Ishikawa (cell line): ENCODE results near the gene AP2M1.

Source experiments
- CEBPB ChIP-seq: IDR thresholded peaks from 2 replicates; pipeline ENCODE4 v1.6.1; 2012
- CREB1 ChIP-seq: IDR thresholded peaks from 2 replicates; pipeline ENCODE4 v1.6.1; 2012; ENCODE audit warnings: low read depth
- EGR1 ChIP-seq: IDR thresholded peaks from 2 replicates; pipeline ENCODE4 v1.6.1; 2012
- EP300 ChIP-seq: IDR thresholded peaks from 2 replicates; pipeline ENCODE4 v1.6.1; 2012; ENCODE audit warnings: borderline replicate concordance
- FOXM1 ChIP-seq: IDR thresholded peaks from 2 replicates; pipeline ENCODE4 v1.6.1; 2012; ENCODE audit warnings: low read depth, borderline replicate concordance
- NFIC ChIP-seq: IDR thresholded peaks from 2 replicates; pipeline ENCODE4 v1.6.1; 2012
- RAD21 ChIP-seq: IDR thresholded peaks from 2 replicates; pipeline ENCODE4 v1.6.1; 2012; ENCODE audit warnings: low read depth
- TAF1 ChIP-seq: IDR thresholded peaks from 2 replicates; pipeline ENCODE4 v1.6.1; 2012; ENCODE audit warnings: low read depth, mild to moderate bottlenecking
- TCF12 ChIP-seq: IDR thresholded peaks from 2 replicates; pipeline ENCODE4 v1.6.1; 2012; ENCODE audit warnings: low read depth
- TEAD4 ChIP-seq: IDR thresholded peaks from 2 replicates; pipeline ENCODE4 v1.6.1; 2012
- YY1 ChIP-seq: IDR thresholded peaks from 2 replicates; pipeline ENCODE4 v1.6.1; 2012; ENCODE audit warnings: low read depth
- ZBTB7A ChIP-seq: IDR thresholded peaks from 2 replicates; pipeline ENCODE4 v1.6.1; 2012; ENCODE audit warnings: low read depth
- TF ChIP-seq, protein P1 (sequence below): IDR thresholded peaks from 2 replicates; pipeline ENCODE4 v1.6.1; 2012; ENCODE audit warnings: low read depth, mild to moderate bottlenecking
- TF ChIP-seq, protein P2 (sequence below): IDR thresholded peaks from 2 replicates; pipeline ENCODE4 v1.6.1; 2012
- TF ChIP-seq, protein P3 (sequence below): IDR thresholded peaks from 2 replicates; pipeline ENCODE4 v1.6.1; 2012

Gene AP2M1

DNA sequence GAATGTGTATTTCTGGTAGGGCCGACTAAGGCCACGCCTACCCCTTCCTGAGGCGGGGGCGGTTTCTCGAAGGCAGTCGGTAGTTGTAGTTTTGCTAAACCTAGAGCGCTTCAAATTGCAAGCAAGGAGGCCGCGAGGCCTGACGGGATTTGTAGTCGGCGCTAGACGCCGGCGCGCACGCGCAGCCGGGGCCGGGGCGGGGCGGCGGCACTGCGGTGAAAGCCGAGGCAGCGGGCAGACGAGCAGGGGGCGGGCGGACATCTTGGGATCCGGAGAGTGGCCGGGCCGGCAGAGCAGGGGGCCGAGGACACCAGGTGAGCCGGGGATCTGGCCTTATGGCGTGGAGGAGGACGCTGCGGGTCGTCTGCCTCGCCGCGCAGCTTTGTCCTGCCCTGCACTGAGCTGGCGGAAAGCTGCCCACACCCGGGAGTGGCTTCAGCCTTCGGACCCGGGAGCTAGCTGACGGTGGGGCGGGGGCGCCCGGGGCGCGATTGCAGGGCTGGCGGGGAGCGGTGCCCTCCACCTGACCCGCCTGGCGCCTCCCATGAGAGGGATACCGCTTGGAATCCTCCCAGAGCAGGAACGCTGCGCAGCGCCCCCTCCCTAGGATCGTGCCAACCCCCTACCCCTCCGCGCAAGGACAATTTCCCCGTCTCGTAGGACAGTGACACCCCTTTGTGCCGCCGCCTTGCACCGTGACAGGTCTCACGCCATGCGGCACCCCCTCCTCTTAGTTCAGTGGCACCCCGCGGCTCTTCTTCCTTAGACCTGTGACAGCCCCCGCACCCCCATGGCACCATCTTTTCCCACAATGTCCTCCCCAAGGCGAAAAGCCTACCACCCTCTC, at the start of gene AP2M1:
AP2M1 (plus strand) TSS at position 210 of the 847 bp plus-strand sequence. CDS start 2,139 bp downstream, outside the sequence.
- TF ChIP-seq NFIC (peak; percentile 48), RAD21 (no peak), TEAD4 (peak; percentile 84), YY1 (peak; percentile 89), FOXM1 (no peak), CEBPB (no peak), TCF12 (peak; percentile 59), EP300 (peak; percentile 40), EGR1 (peak; percentile 100), ZBTB7A (peak; percentile 92), CREB1 (peak; percentile 71), TAF1 (peak; percentile 91)
- TF ChIP-seq, protein P1, sequence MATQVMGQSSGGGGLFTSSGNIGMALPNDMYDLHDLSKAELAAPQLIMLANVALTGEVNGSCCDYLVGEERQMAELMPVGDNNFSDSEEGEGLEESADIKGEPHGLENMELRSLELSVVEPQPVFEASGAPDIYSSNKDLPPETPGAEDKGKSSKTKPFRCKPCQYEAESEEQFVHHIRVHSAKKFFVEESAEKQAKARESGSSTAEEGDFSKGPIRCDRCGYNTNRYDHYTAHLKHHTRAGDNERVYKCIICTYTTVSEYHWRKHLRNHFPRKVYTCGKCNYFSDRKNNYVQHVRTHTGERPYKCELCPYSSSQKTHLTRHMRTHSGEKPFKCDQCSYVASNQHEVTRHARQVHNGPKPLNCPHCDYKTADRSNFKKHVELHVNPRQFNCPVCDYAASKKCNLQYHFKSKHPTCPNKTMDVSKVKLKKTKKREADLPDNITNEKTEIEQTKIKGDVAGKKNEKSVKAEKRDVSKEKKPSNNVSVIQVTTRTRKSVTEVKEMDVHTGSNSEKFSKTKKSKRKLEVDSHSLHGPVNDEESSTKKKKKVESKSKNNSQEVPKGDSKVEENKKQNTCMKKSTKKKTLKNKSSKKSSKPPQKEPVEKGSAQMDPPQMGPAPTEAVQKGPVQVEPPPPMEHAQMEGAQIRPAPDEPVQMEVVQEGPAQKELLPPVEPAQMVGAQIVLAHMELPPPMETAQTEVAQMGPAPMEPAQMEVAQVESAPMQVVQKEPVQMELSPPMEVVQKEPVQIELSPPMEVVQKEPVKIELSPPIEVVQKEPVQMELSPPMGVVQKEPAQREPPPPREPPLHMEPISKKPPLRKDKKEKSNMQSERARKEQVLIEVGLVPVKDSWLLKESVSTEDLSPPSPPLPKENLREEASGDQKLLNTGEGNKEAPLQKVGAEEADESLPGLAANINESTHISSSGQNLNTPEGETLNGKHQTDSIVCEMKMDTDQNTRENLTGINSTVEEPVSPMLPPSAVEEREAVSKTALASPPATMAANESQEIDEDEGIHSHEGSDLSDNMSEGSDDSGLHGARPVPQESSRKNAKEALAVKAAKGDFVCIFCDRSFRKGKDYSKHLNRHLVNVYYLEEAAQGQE = no peak; the same call in 1 of the 2 replicates
- TF ChIP-seq, protein P2, sequence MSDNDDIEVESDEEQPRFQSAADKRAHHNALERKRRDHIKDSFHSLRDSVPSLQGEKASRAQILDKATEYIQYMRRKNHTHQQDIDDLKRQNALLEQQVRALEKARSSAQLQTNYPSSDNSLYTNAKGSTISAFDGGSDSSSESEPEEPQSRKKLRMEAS = peak; percentile 47; the same call in 1 of the 2 replicates
- TF ChIP-seq, protein P3, sequence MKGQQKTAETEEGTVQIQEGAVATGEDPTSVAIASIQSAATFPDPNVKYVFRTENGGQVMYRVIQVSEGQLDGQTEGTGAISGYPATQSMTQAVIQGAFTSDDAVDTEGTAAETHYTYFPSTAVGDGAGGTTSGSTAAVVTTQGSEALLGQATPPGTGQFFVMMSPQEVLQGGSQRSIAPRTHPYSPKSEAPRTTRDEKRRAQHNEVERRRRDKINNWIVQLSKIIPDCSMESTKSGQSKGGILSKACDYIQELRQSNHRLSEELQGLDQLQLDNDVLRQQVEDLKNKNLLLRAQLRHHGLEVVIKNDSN = peak; percentile 24; the same call in 1 of the 2 replicates

DNA sequence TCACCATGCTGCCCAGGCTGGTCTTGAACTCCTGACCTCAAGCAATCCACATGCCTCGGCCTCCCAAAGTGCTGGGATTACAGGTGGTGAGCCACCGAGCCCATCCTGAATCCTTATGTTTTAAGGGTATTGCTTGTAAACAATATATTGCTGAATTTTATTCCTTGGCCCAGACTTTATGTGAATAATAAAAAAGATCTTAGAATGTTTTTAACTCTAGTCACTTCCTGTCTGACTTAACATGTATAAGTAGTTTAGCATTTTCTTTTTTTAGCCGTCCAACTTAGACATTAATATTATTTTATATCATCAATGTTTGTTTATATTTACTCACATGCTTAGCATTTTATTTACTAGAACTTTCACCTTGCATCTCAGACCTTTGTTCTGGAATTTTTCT, 48.6 kb upstream of the AP2M1 start:
- TF ChIP-seq TCF12 (no peak), EGR1 (no peak), FOXM1 (no peak), ZBTB7A (no peak), NFIC (no peak), EP300 (no peak)
- TF ChIP-seq, protein P3 = no peak
- TF ChIP-seq, protein P2 = no peak

DNA sequence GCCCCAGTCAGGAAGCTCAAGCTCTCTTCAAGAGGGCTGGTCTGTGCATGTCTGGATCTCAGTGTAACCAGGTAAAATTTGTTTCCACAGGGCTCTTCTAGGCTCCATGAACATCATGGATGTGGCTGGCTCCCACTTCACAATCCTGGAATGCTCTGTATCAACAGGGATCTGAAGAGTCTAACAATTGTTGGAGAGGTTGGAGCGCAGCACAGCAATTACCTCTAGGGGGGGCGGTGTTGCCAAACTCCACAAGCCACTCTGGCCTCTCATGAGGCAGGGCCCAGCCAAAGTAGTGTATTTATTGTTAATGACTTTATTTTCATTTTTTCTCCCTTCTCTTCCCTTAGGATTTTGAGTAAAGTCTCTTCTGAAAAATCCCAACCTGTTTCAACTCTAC, 45.6 kb upstream of the AP2M1 start:
- TF ChIP-seq TEAD4 (no peak), RAD21 (peak; percentile 47; the same call in 1 of the 2 replicates)

DNA sequence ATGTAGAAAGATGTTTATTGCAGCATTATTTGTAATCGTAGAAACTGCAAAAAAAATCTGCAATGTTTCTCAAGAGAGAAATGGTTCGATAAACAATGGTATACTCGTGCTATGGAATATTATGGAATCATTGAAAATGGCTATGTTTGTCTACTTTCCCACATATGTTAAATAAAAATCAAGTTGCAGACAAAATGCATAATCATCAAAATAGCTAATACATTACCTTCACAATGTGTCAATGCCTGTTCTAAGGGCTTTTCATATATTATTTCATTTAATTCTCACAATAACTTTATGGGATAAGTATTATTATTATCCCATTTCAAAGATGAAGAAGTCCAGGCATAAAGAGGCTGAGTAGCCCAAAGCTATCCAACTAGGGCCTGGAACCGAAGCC, 41.7 kb upstream of the AP2M1 start:
- TF ChIP-seq TEAD4 = no peak
- no peak for TF ChIP-seq FOXM1
- TF ChIP-seq RAD21 = no peak
- no peak for TF ChIP-seq YY1
- no peak for TF ChIP-seq EP300
- TF ChIP-seq, protein P2 = no peak
- TF ChIP-seq, protein P3 = no peak
- no peak for TF ChIP-seq CREB1
- no peak for TF ChIP-seq TCF12
- TF ChIP-seq EGR1 = no peak
- no peak for TF ChIP-seq CEBPB
- no peak for TF ChIP-seq TAF1
- TF ChIP-seq NFIC = no peak

DNA sequence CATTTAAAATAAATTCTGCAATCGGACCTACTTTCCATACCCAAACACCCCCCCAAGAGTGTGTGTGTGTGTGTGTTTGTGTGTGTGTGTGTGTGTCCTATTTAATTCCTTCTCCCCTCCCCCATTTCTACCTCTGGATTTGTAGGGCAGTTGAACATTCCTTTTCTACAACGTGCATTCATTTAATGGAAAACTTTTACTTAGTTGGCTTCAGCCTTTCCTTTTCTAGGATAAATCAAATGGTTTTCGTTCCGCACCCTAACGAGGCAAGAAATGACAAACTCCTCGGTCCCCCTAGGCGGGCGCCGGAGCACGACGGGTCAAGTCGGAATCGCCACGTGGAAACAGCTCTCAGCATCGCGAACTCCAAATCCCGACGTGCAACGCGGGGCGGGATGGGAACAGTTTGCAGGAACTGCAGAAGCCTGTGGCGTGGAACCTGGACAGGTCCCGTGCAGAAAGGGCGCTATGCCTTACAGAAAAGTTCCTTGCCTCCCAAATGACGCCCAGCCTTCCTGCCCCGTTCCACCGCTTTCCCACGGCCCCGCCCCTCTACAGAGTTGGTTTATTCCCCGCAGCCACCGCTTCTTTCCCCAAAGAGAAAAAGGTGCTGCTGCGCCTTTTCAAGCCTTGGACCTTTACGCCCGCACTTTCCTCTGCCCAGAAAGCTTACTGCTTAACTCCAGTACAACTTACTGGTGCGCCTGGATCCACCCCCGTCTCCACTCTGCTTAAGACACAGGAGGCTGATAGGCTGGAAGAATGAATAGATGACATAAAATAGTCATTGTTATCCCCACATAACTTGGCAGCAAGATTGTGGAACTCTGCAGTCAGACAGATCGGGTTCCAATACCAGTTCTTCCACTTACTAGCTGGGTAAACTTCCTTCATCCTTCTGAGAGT, 40.6 kb upstream of the AP2M1 start:
- TF ChIP-seq CEBPB = no peak
- peak; percentile 91 for TF ChIP-seq NFIC
- TF ChIP-seq, protein P2 = peak; percentile 100
- peak; percentile 68 for TF ChIP-seq YY1
- peak; percentile 6; the same call in 1 of the 2 replicates for TF ChIP-seq CREB1
- TF ChIP-seq FOXM1 = no peak; the same call in 1 of the 2 replicates
- TF ChIP-seq, protein P1 = peak; percentile 25; the same call in 1 of the 2 replicates
- peak; percentile 82 for TF ChIP-seq TCF12
- peak; percentile 73; the same call in 1 of the 2 replicates for TF ChIP-seq EGR1
- 0 out of 2 replicates have a peak, but pooled peaks have one; percentile 11 for TF ChIP-seq RAD21
- TF ChIP-seq TAF1 = peak; percentile 50
- TF ChIP-seq EP300 = no peak; the same call in none of the 2 replicates
- 0 out of 2 replicates have a peak, but pooled peaks have one; percentile 67 for TF ChIP-seq ZBTB7A
- TF ChIP-seq, protein P3 = peak; percentile 81
- peak; percentile 76 for TF ChIP-seq TEAD4
